GM23248 (cell line): Measurements from ENCODE around the gene EIF5A.

Experiments
- EZH2 ChIP-seq: fragments of 200-600 bp; sonication (generic); IDR thresholded peaks from 2 replicates; pipeline ENCODE4 v1.6.1; 2018; ENCODE audit warnings: antibody characterized with exemption, mild to moderate bottlenecking; ENCODE audit not compliant: insufficient read depth, poor library complexity, severe bottlenecking
- EZH2phosphoT487 ChIP-seq: fragments of 200-600 bp; sonication (generic); IDR thresholded peaks from 2 replicates; pipeline ENCODE4 v1.6.1; 2018; ENCODE audit warnings: antibody characterized with exemption, moderate library complexity, mild to moderate bottlenecking, low read depth; ENCODE audit not compliant: insufficient read depth

DNA sequence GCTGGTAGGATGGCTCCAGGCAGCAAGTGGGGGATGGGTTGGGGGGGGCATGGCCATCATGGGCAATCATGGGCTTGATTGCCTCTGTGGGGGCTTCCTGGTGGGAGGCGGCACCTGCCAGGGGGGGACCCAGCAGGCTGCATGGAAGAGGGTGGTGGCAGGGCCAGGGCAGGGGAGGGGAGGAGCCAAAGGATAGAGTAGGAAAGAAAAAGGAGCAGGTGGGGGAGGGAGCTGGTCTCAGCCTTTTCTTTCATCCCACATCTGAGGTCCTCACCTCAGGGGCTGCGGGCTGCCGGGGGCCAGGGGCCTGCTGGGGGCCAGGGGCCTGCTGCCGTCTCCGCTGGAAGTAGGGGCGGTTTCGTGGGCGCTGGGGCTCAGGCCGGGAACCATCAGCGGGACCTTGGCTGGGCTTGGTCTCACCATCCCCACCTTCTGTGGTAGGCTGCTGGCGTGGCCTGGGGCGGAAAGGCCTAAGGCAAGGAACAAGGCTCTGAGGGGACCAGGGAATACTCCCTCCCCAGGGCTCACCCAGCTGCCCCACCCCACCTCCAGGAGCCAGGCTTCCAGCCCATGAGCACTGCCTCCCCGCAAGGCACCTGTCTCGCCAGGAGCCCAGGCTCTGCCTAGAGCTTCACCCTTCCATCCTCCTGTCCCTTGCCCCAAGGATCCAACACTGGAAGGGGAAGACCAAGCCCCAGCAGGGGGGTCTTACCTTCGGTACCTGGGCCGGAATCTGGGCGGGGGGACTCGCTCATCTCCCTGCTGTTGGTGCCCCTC lies 18.0 kb upstream of the EIF5A start:
- no peak for TF ChIP-seq EZH2
- no peak for TF ChIP-seq EZH2phosphoT487
